ENCODE results near the gene SPEG. TPM values are rescaled to one million over a fixed set of nuclear protein-coding genes. Genes with fewer than 3 reads are reported as not detected.
A peak's percentile ranks its signal among the peaks of the same experiment; 100 is the strongest.

Gene SPEG
- total and polyA plus RNA-seq, 2 of the 13 experiments (the other 11 are each of a cell fraction or from before 2014, with no cell fraction given) = 0.18 to 0.24 TPM

- TF ChIP-seq ZNF790 (CRISPR knock-in tag; IDR thresholded peaks at IDR 0.05; ENCODE audit: borderline replicate concordance) = peak; percentile 55; the same call in 1 of the 2 replicates
- peak; percentile 76 for TF ChIP-seq ATF3 (CRISPR knock-in tag; IDR thresholded peaks at IDR 0.05)
- peak; percentile 69 for TF ChIP-seq MNT (IDR thresholded peaks at IDR 0.05)
- TF ChIP-seq ELF4 (CRISPR knock-in tag; IDR thresholded peaks at IDR 0.05; ENCODE audit: borderline replicate concordance) = no peak; the same call in 1 of the 2 replicates
- peak; percentile 96 for TF ChIP-seq HIVEP1 (CRISPR knock-in tag; IDR thresholded peaks at IDR 0.05)
- TF ChIP-seq NONO (IDR thresholded peaks at IDR 0.05) = no peak
- TF ChIP-seq NONO (CRISPR knock-in tag; conservative IDR thresholded peaks at IDR 0.05) = peak; percentile 75
- peak; percentile 73; the same call in 1 of the 2 replicates for TF ChIP-seq ZNF558 (CRISPR knock-in tag; IDR thresholded peaks at IDR 0.05; ENCODE audit: borderline replicate concordance)
- no peak; the same call in 1 of the 2 replicates for TF ChIP-seq PLSCR1 (CRISPR knock-in tag; IDR thresholded peaks at IDR 0.05; ENCODE audit: borderline replicate concordance)
- TF ChIP-seq TBP (CRISPR knock-in tag; IDR thresholded peaks at IDR 0.05) = peak; percentile 81; the same call in 1 of the 2 replicates
- TF ChIP-seq MEF2D (CRISPR knock-in tag; IDR thresholded peaks at IDR 0.05) = peak; percentile 57
- TF ChIP-seq SALL1 (CRISPR knock-in tag; IDR thresholded peaks at IDR 0.05) = peak; percentile 90
- TF ChIP-seq FOXM1 (CRISPR knock-in tag; IDR thresholded peaks at IDR 0.05) = 0 out of 2 replicates have a peak, but pooled peaks have one; percentile 70
- TF ChIP-seq ZNF792 (CRISPR knock-in tag; IDR thresholded peaks at IDR 0.05) = peak; percentile 89
- peak; percentile 90 for TF ChIP-seq ZFP1 (CRISPR knock-in tag; IDR thresholded peaks at IDR 0.05)
- peak; percentile 68; the same call in 1 of the 2 replicates for TF ChIP-seq THAP8 (CRISPR knock-in tag; IDR thresholded peaks at IDR 0.05; ENCODE audit: borderline replicate concordance)
- TF ChIP-seq TOE1 (CRISPR knock-in tag; IDR thresholded peaks at IDR 0.05) = peak; percentile 97
- TF ChIP-seq BRD4 (CRISPR knock-in tag; IDR thresholded peaks at IDR 0.05) = 0 out of 2 replicates have a peak, but pooled peaks have one; percentile 39
- peak; percentile 83; the same call in 1 of the 2 replicates for TF ChIP-seq KLF12 (CRISPR knock-in tag; IDR thresholded peaks at IDR 0.05; ENCODE audit: borderline replicate concordance)
- 0 out of 2 replicates have a peak, but pooled peaks have one; percentile 89 for TF ChIP-seq ZFP62 (CRISPR knock-in tag; IDR thresholded peaks at IDR 0.05)
- peak; percentile 88 for TF ChIP-seq ZBTB10 (CRISPR knock-in tag; IDR thresholded peaks at IDR 0.05; ENCODE audit: borderline replicate concordance)
- TF ChIP-seq KDM3A (CRISPR knock-in tag; IDR thresholded peaks at IDR 0.05; ENCODE audit: low read depth) = peak; percentile 83; the same call in 1 of the 2 replicates
These were observed 109.1 kb downstream of the SPEG start, which contains the start of the genes CHPF and TMEM198 (continued) for GRCh38 chr2:219543596-219544358.
